Measurements from ENCODE around the gene MUC4. TPM values are rescaled to one million over a fixed set of nuclear protein-coding genes. Genes with fewer than 3 reads are reported as not detected.
"Not testable (repeated sequence)": the region's sequence is repeated elsewhere in the genome, so short reads cannot be mapped to it uniquely, and the experiment has no call there.

Gene MUC4
- total RNA-seq, 6 experiments from 2014 or later, result not detected

- DNase-seq, result no peak
- H3K4me3 Mint-ChIP-seq, result no peak overlapping the region
- H3K27me3 Mint-ChIP-seq (ENCODE audit: insufficient read depth), result peaks cover 27% of the 10 kb centered on the region
- no peaks in the 10 kb centered on the region for H3K9me3 Mint-ChIP-seq
- H3K27ac Mint-ChIP-seq, result no peak overlapping the region
- no peak for TF ChIP-seq CTCF (IDR thresholded peaks at IDR 0.05)
- no peaks in the 10 kb centered on the region for H3K36me3 Mint-ChIP-seq (ENCODE audit: low read depth)
- H3K4me1 Mint-ChIP-seq (ENCODE audit: low read depth), result no peaks in the 10 kb centered on the region; the same call in 1 of the 2 replicates
Measured at GRCh38 chr3:195752546-195753331, 59.0 kb downstream of the MUC4 start.

- no peaks in the 10 kb centered on the region for H3K36me3 Mint-ChIP-seq (ENCODE audit: low read depth)
- DNase-seq, result no peak
- no peaks in the 10 kb centered on the region for H3K9me3 Mint-ChIP-seq
- H3K27ac Mint-ChIP-seq, result no peak overlapping the region
- H3K4me1 Mint-ChIP-seq (ENCODE audit: low read depth), result no peaks in the 10 kb centered on the region; the same call in 1 of the 2 replicates
- no peak overlapping the region for H3K4me3 Mint-ChIP-seq
- TF ChIP-seq CTCF (IDR thresholded peaks at IDR 0.05), result no peak
- peaks cover 25% of the 10 kb centered on the region for H3K27me3 Mint-ChIP-seq (ENCODE audit: insufficient read depth)
Measured at GRCh38 chr3:195752066-195752465, 59.7 kb downstream of the MUC4 start.

- DNase-seq, result no peak
- no peaks in the 10 kb centered on the region for H3K9me3 Mint-ChIP-seq
- H3K27me3 Mint-ChIP-seq (ENCODE audit: insufficient read depth), result peaks cover 22% of the 10 kb centered on the region
- no peak for TF ChIP-seq CTCF (IDR thresholded peaks at IDR 0.05)
- no peaks in the 10 kb centered on the region for H3K4me1 Mint-ChIP-seq (ENCODE audit: low read depth)
- no peaks in the 10 kb centered on the region for H3K36me3 Mint-ChIP-seq (ENCODE audit: low read depth)
- H3K27ac Mint-ChIP-seq, result no peak overlapping the region
- no peak overlapping the region for H3K4me3 Mint-ChIP-seq
Measured at GRCh38 chr3:195751560-195751959, 60.2 kb downstream of the MUC4 start.

GRCh38 chr3:195750797-195751520, 60.8 kb downstream of the MUC4 start:
- Mint-ChIP-seq H3K36me3 (ENCODE audit: low read depth) (no peaks in the 10 kb centered on the region), H3K4me1 (ENCODE audit: low read depth) (no peaks in the 10 kb centered on the region), H3K9me3 (no peaks in the 10 kb centered on the region), H3K27me3 (ENCODE audit: insufficient read depth) (peaks cover 23% of the 10 kb centered on the region), H3K27ac (no peak overlapping the region), H3K4me3 (no peak overlapping the region)
- TF ChIP-seq CTCF (IDR thresholded peaks at IDR 0.05), result no peak
- DNase-seq, result no peak

DNA sequence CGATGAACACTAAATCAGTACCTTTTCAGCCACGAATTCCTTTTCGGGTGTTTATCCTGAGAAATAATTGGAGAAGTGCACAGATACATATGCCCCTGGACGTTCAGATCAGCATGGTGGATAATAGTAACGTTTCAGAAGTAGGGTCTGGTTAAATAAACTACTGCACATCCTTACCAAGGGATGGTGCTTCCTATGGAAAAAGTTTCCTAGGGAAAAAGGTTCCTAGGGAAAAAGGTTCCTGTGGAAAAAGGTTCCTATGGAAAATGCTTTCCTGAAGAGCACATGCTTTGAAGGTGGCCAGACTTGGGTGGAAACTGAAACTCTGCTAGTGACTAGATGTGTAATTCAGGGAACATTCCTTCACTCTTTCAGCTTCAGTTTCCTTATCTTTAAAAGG, 62.6 kb downstream of the MUC4 start:
- H3K27ac Mint-ChIP-seq; DNase-seq; H3K9me3 Mint-ChIP-seq; H3K4me1 Mint-ChIP-seq (ENCODE audit: low read depth); H3K4me3 Mint-ChIP-seq; H3K36me3 Mint-ChIP-seq (ENCODE audit: low read depth): not testable (repeated sequence)
- peaks cover 27% of the 10 kb centered on the region for H3K27me3 Mint-ChIP-seq (ENCODE audit: insufficient read depth)

GRCh38 chr3:195748661-195749060, 63.1 kb downstream of the MUC4 start:
- H3K4me1 Mint-ChIP-seq (ENCODE audit: low read depth), result no peaks in the 10 kb centered on the region
- no peak overlapping the region for H3K27ac Mint-ChIP-seq
- no peak overlapping the region for H3K4me3 Mint-ChIP-seq
- TF ChIP-seq CTCF (IDR thresholded peaks at IDR 0.05), result no peak
- no peaks in the 10 kb centered on the region for H3K36me3 Mint-ChIP-seq (ENCODE audit: low read depth)
- no peak for DNase-seq
- no peaks in the 10 kb centered on the region for H3K9me3 Mint-ChIP-seq
- H3K27me3 Mint-ChIP-seq (ENCODE audit: insufficient read depth), result peaks cover 23% of the 10 kb centered on the region
